Subcutaneous abdominal adipose tissue (tissue), 5 donors: ENCODE data around the gene TBRG1.

ENCODE experiments used
- H3K27ac ChIP-seq: one replicate; pipeline ENCODE4 v1.7.0; 2013; ENCODE audit warnings: low read depth, mild to moderate bottlenecking, inconsistent platforms, low read length, moderate library complexity
- H3K27me3 ChIP-seq, 5 donors: one replicate each; pipeline ENCODE4 v1.7.0; 2013; ENCODE audit warnings: low read length in 5 of 5, inconsistent platforms in 1 of 5; ENCODE audit not compliant: control insufficient read depth in 5 of 5, insufficient read depth in 4 of 5
- H3K36me3 ChIP-seq, 5 donors: one replicate each; pipeline ENCODE4 v1.7.0; 2013; ENCODE audit warnings: low read length in 5 of 5; ENCODE audit not compliant: control insufficient read depth in 5 of 5, insufficient read depth in 5 of 5
- H3K4me1 ChIP-seq, 5 donors: one replicate each; pipeline ENCODE4 v1.7.0; 2013; ENCODE audit warnings: low read length in 5 of 5, mild to moderate bottlenecking in 3 of 5, moderate library complexity in 1 of 5; ENCODE audit not compliant: control insufficient read depth in 5 of 5, insufficient read depth in 5 of 5
- H3K4me3 ChIP-seq, 5 donors: one replicate each; pipeline ENCODE4 v1.7.0; 2013; ENCODE audit warnings: low read length in 5 of 5, low read depth in 1 of 5
- H3K9ac ChIP-seq, 5 donors: one replicate each; pipeline ENCODE4 v1.7.0; 2013; ENCODE audit warnings: low read length in 5 of 5, mild to moderate bottlenecking in 4 of 5, moderate library complexity in 3 of 5
- H3K9me3 ChIP-seq, 5 donors: one replicate each; pipeline ENCODE4 v1.7.0; 2013; ENCODE audit warnings: low read length in 5 of 5; ENCODE audit not compliant: control insufficient read depth in 5 of 5
- donor health status: healthy.
- donor health status: healthy.
- donor health status: healthy.
- donor health status: healthy.
- donor health status: healthy.

The TBRG1 gene

DNA sequence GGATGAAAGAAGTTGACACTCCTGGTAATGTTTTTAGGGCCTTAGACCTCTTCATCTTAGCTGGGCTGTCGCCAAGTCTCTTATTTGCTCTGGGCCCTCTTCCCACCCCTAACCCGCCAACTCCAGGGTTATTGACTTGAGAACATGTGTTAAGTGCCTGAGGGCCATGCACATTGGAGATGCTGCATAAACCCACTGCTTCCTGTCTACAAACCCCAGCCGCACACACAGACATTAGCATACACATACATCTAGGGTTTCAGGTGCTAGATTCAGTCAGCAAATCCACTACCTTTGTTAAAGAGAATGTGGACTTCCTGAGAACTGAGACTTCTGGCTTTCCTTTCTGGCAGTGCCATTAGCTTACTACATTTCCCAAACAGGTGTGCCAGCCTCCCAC, 10.6 kb upstream of the TBRG1 start:
- Histone ChIP-seq H3K27me3 (peaks cover 0 to 8% (median 2%) of the 10 kb centered on the region in 5 donors), H3K4me1 (no peaks in the 10 kb centered on the region), H3K4me3 (no peak overlapping the region), H3K36me3 (no peaks in the 10 kb centered on the region), H3K9ac (no peak overlapping the region), H3K27ac (no peak overlapping the region), H3K9me3 (no peaks in the 10 kb centered on the region)

DNA sequence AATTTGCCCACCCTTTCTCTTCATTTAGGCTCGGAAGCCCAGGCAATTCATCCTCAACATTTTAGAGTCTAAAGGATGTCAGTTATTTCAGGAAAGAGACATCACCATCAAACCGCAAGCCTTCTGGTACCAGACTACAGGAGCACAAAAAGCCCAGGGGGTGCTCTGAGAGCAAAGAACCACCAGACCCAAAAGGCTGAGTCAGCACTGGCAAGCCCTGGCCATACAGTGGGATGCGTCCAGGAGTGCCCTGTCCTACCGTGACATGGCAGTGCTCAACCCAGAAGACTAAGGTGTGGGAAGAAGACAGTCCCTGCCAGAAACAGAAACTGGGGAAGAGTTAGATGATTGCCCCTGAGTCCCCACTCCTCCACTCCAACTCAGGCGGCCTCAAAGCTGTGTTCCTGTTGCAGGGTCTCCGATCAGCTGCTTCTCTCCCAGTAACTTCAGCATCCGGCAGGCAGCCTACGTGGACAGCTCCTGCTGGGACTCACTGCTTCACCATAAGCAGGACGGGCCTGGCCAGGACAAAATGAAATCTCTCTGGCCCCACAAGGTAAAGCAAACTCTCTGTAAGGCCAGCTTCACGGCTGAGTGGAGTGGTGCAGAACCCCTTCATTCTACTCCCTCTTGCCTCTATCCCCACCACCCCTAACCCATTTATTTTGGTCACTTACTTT, 10.0 kb upstream of the TBRG1 start:
- Histone ChIP-seq H3K36me3 (no peaks in the 10 kb centered on the region), H3K9ac (no peak overlapping the region), H3K4me3 (no peak overlapping the region), H3K9me3 (no peaks in the 10 kb centered on the region), H3K27me3 (peaks cover 0 to 10% (median 2%) of the 10 kb centered on the region in 5 donors), H3K4me1 (no peaks in the 10 kb centered on the region), H3K27ac (no peak overlapping the region)

DNA sequence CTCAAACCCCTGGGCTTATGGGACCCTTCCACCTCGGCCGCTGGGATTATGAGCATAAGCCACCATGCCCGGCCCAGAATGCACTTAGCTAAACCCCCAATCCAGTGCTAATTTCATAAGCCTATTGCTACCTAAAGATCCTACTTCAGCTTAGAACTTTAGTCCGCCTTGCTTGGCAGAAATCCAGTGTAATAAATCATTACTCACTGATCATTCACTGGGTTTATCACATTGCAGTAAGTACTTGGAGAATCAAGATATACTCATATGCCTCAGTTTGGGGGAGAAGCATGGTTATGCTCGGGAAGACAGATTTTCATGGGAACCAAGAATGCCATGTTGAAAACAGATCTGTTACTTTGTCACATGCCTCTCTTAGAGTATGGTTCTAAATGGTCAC, 3.8 kb upstream of the TBRG1 start:
- Histone ChIP-seq H3K27ac (no peak overlapping the region), H3K9me3 (no peaks in the 10 kb centered on the region), H3K4me3 (no peak overlapping the region), H3K4me1 (peaks cover 1 to 15% (median 13%) of the 10 kb centered on the region in 5 donors), H3K36me3 (no peaks in the 10 kb centered on the region), H3K27me3 (peaks cover 0 to 13% (median 4%) of the 10 kb centered on the region in 5 donors), H3K9ac (no peak overlapping the region)

DNA sequence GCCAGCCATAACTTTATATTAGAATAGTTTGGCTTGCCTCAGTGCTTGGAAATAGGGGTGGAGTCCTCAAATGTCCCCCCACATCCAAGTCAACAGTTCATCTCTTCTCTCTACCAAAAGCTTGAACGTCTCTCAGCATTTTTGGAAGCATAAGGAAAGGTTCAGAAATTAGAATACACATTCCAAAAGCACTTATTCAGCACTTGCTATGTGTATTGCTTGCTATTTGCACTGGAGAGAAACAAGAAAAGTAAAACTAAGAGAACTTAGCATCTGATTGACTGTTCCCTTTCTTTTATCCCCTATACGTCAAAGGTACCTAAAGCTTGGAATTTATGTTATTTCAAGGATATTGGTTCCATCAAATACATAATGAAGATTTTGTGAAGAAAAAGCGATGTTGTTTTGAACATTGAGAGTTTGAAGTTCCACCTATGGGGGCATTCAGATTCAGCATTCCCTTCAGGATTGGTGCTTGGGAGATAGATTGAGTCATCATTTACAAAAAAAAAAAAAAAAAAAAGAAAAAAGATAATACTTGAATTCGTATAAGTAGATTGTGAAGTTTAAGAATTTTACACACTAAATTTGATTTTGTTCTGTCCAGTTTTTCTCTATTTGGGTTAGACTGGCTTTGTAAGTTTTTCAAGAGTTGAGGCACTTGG, 1.3 kb downstream of the TBRG1 start:
- H3K36me3 ChIP-seq: peaks cover 17 to 38% (median 30%) of the 10 kb centered on the region in 5 donors
- H3K27ac ChIP-seq: peak overlapping the region; percentile 97
- H3K9ac ChIP-seq: peak overlapping the region; percentile 87 to 99 (median 98)
- no peaks in the 10 kb centered on the region for H3K9me3 ChIP-seq
- peaks cover 0 to 5% (median 4%) of the 10 kb centered on the region in 5 donors for H3K27me3 ChIP-seq
- H3K4me3 ChIP-seq: peak overlapping the region; percentile 88 to 97 (median 93)
- peaks cover 3 to 28% (median 20%) of the 10 kb centered on the region in 5 donors for H3K4me1 ChIP-seq

DNA sequence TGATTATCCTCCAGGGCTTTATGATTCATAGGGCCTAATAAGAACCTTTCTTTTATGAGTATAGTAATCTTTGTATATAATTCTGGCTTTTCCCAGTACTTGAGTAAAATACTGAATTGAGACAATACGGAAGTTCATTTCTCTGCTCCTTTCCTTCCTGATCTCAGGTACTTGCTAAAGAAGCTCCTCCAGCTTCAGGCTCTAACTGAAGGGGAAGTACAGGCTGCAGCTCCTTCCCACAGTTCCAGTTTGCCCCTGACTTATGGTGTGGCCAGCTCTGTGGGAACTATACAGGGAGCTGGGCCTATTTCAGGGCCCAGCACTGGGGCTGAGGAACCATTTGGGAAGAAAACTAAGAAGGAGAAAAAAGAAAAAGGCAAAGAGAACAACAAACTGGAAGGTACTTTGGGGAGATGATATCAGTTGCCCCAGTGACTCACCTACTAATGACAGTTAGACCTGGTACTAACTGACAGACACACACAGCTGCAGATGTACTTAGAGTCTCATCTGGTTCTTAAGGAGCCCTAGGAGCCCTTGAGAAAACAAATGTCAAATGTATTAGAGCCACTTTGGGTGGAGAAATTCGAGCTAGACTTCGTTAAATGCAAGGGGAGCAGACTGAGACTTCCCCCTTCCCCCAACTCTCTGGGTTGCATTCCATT, 3.0 kb downstream of the TBRG1 start:
- Histone ChIP-seq H3K4me3 (no peak overlapping the region), H3K36me3 (peaks cover 24 to 47% (median 37%) of the 10 kb centered on the region in 5 donors), H3K9ac (no peak overlapping the region), H3K27me3 (no peaks in the 10 kb centered on the region), H3K4me1 (peaks cover 3 to 28% (median 20%) of the 10 kb centered on the region in 5 donors), H3K27ac (no peak overlapping the region), H3K9me3 (no peaks in the 10 kb centered on the region)

DNA sequence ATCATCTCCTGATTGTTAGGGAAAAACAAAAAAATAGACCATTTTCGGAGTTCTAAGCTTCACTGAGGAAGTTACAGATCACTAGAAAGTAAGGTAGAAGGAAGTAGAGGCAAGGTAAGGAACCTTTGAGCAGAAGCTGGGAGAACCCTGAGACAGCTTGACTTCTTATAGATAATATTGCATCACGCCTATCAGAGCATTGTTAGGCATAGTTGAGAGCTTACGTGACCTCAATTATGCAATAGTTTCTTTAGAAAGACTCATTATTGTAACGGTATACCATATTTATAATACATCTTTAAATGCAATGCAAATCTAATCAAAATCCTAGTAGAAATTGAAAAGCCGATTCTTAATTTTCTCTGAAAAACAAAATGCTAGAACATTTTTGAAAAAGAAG, 4.9 kb downstream of the TBRG1 start:
- Histone ChIP-seq H3K4me3 (no peak overlapping the region), H3K36me3 (peaks cover 36 to 66% (median 56%) of the 10 kb centered on the region in 5 donors), H3K27me3 (no peaks in the 10 kb centered on the region), H3K9ac (no peak overlapping the region), H3K9me3 (no peaks in the 10 kb centered on the region), H3K27ac (no peak overlapping the region), H3K4me1 (peaks cover 3 to 22% (median 14%) of the 10 kb centered on the region in 5 donors)

DNA sequence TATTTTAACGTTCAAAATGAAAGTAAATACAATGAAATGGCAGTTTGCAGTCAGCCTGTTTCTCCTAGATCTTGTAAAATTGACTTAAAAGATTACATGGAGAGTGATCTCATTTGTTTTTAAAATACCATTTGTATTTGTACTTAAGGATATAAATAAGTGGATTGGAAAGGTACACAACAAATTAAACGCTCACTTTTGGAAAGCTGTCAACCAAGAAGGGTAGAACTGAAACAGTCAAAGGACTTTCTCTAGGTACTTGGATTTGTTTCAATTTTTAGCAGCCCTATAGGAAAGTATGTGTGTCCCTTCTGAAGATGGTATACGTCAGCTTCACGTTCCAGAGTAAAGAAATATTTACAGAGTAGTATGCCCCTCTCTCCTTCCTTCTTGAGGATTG, 7.3 kb downstream of the TBRG1 start:
- Histone ChIP-seq H3K4me3 (no peak overlapping the region), H3K9ac (no peak overlapping the region), H3K27me3 (no peaks in the 10 kb centered on the region), H3K9me3 (no peaks in the 10 kb centered on the region), H3K4me1 (peaks cover 0 to 5% (median 0%) of the 10 kb centered on the region in 5 donors), H3K36me3 (peaks cover 52 to 86% (median 69%) of the 10 kb centered on the region in 5 donors), H3K27ac (no peak overlapping the region)

DNA sequence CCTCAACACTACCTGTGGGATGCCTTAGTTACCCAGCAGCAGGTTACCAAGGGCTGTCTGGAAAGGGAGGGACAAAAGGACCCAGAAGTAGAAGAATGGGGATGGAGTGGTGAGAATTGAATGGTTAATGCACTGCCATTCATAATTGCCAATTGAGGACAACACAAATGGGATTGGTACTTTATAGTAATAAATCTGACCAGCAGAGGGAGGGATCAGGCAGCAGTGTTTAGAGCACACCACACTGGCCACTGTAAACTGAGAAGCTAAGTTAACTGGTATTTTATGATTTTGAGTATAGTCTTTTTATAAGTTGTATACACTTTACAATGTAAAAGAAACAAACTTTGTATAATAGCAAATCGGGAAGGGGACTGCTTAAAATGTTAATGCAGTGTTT, 10.7 kb downstream of the TBRG1 start:
- Histone ChIP-seq H3K4me3 (no peak overlapping the region), H3K27me3 (no peaks in the 10 kb centered on the region), H3K36me3 (peaks cover 52 to 90% (median 78%) of the 10 kb centered on the region in 5 donors), H3K4me1 (no peaks in the 10 kb centered on the region), H3K9ac (no peak overlapping the region), H3K27ac (no peak overlapping the region), H3K9me3 (no peaks in the 10 kb centered on the region)

DNA sequence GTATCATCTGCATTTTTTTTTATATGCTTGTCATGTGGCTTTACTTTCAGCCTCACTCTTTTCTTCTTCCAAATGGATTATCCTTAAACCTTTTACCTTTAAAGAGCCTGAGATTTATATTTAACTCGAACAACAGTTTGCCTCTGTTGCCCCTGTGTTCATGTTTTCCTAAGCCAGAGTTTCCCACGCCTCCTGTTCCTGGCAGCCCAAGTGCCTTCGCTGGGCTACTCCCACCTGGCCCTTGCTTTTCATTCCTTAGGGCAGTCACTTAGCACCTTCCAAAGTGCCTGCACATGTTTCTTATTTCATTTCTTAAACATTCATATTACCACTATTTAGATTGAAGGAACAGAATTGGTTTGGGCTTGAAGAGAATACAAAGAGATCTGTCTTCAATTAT, 13.3 kb downstream of the TBRG1 start:
- no peaks in the 10 kb centered on the region for H3K27me3 ChIP-seq
- peaks cover 48 to 88% (median 75%) of the 10 kb centered on the region in 5 donors for H3K36me3 ChIP-seq
- no peaks in the 10 kb centered on the region for H3K9me3 ChIP-seq
- H3K9ac ChIP-seq: no peak overlapping the region
- no peaks in the 10 kb centered on the region for H3K4me1 ChIP-seq
- H3K4me3 ChIP-seq: no peak overlapping the region
- no peak overlapping the region for H3K27ac ChIP-seq

DNA sequence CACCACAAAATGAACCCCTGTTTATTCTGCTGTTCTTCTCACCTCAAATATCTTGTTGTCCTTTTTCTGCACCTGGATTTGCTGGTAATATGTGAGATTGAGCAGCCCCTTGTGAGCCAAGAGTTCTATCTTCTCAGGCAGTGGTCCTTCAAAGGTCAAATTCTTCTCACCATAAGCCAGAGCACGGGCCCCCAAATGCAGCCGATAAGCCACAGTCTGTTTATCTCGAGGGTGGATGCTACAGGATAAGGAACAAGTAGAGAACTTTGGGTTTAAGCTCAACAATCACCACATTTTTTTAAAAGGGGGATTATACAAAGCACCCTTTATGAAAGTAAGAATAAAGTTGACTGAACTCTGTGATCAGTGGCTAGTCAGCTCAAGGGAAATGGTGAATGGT, 15.8 kb downstream of the TBRG1 start:
- Histone ChIP-seq H3K36me3 (peaks cover 27 to 62% (median 54%) of the 10 kb centered on the region in 5 donors), H3K9me3 (no peaks in the 10 kb centered on the region), H3K27me3 (no peaks in the 10 kb centered on the region), H3K27ac (no peak overlapping the region), H3K4me1 (no peaks in the 10 kb centered on the region), H3K4me3 (no peak overlapping the region), H3K9ac (no peak overlapping the region)
